ENCODE measurements around the gene SSTR4.

The SSTR4 gene

GRCh38 chr20:23047001-23047737 is 12.1 kb downstream of the SSTR4 start:
- no peak for DNase-seq

GRCh38 chr20:23047738-23048214 is 12.7 kb downstream of the SSTR4 start:
- DNase-seq = no peak

GRCh38 chr20:23048283-23049200 is 13.4 kb downstream of the SSTR4 start:
- no peak for DNase-seq

- no peak for DNase-seq
These were observed 14.3 kb downstream of the SSTR4 start, which contains the start of gene THBD for GRCh38 chr20:23049201-23050075. TSS of gene THBD (minus strand) at chr20:23049672. CDS start at chr20:23049504, 168 bp downstream.

GRCh38 chr20:23050076-23050838 is 15.1 kb downstream of the SSTR4 start:
- DNase-seq = no peak

GRCh38 chr20:23050847-23051627 is 15.9 kb downstream of the SSTR4 start:
- DNase-seq = no peak

- DNase-seq = no peak
These were observed 17.8 kb downstream of the SSTR4 start for GRCh38 chr20:23052904-23053303.

- no peak for DNase-seq
These were observed 23.1 kb downstream of the SSTR4 start for GRCh38 chr20:23058240-23058639.

GRCh38 chr20:23059001-23059400 is 23.9 kb downstream of the SSTR4 start:
- DNase-seq = no peak

- no peak for DNase-seq
These were observed 24.7 kb downstream of the SSTR4 start for GRCh38 chr20:23059846-23060245.

GRCh38 chr20:23060629-23061028 is 25.5 kb downstream of the SSTR4 start:
- DNase-seq = no peak

- no peak for DNase-seq
These were observed 26.1 kb downstream of the SSTR4 start for GRCh38 chr20:23061262-23061661.

- DNase-seq = no peak
These were observed 26.8 kb downstream of the SSTR4 start for GRCh38 chr20:23061734-23062561.

GRCh38 chr20:23062632-23063031 is 27.5 kb downstream of the SSTR4 start:
- no peak for DNase-seq

GRCh38 chr20:23063168-23063567 is 28.1 kb downstream of the SSTR4 start:
- no peak for DNase-seq

- DNase-seq = no peak
These were observed 28.5 kb downstream of the SSTR4 start for GRCh38 chr20:23063581-23063980.

GRCh38 chr20:23065266-23066201 is 30.4 kb downstream of the SSTR4 start:
- DNase-seq = no peak

- no peak for DNase-seq
These were observed 31.7 kb downstream of the SSTR4 start for GRCh38 chr20:23066772-23067171.

- no peak for DNase-seq
These were observed 33.2 kb downstream of the SSTR4 start for GRCh38 chr20:23068283-23068682.
